GM19438 (cell line): ENCODE measurements around the gene TAS2R5.
"Not testable (repeated sequence)": the region's sequence is repeated elsewhere in the genome, so short reads cannot be mapped to it uniquely, and the experiment has no call there.

Experiments used
- ATAC-seq: cut with Tn5 transposase; IDR thresholded peaks from one replicate; pipeline ENCODE4 v1.9.1; 2021; ENCODE audit warnings: low read depth; ENCODE audit not compliant: unreplicated experiment

TAS2R5 gene, protein sequence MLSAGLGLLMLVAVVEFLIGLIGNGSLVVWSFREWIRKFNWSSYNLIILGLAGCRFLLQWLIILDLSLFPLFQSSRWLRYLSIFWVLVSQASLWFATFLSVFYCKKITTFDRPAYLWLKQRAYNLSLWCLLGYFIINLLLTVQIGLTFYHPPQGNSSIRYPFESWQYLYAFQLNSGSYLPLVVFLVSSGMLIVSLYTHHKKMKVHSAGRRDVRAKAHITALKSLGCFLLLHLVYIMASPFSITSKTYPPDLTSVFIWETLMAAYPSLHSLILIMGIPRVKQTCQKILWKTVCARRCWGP

GRCh38 chr7:141789917-141790316 is at the start of gene TAS2R5:
Gene TAS2R5 (plus strand): TSS chr7:141790217. CDS start chr7:141790362, 145 bp downstream.
- no peak for ATAC-seq

DNA sequence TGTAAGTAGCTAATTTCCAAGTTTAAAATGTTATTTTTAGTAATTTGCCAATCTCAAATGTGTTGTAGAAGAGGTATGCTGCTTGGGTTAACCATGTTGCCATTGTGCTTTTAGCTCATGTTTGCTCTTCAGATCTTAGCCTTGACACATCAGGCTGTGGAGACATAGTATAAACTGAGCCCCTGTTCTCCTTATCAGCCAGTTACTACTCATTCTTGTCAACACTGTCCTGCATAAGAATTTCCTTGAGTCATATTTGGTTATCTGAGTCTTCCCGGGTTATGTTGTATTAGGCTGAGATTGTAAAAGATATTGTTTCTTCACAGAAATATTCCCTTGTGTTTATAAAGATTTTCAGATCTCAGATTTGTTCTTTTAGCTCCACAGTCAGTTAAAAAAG is 47.8 kb upstream of the TAS2R5 start:
- ATAC-seq, result no peak

- ATAC-seq, result no peak
Observed at GRCh38 chr7:141744131-141744530, 45.9 kb upstream of the TAS2R5 start.

DNA sequence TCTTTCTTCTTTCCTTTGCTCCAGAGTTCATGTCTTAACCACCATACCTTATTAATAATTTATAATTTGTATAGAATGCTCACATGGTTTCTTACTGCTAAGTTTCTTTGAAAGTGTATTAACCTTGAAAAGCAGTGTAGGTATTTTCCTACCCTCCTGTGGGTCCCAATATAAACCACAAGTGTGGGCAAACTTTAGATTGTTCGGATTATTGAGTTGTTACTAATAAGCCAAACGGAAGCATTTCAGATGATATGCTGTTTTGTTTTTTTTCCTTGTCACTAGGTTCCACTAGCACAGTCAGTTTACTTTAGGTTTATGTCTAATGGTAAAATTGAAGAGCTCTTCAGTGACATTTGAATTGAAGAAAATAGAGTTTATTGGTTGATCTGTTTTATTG is 41.6 kb upstream of the TAS2R5 start:
- no peak for ATAC-seq

GRCh38 chr7:141751904-141752303 is 38.1 kb upstream of the TAS2R5 start:
- not testable (repeated sequence) for ATAC-seq

DNA sequence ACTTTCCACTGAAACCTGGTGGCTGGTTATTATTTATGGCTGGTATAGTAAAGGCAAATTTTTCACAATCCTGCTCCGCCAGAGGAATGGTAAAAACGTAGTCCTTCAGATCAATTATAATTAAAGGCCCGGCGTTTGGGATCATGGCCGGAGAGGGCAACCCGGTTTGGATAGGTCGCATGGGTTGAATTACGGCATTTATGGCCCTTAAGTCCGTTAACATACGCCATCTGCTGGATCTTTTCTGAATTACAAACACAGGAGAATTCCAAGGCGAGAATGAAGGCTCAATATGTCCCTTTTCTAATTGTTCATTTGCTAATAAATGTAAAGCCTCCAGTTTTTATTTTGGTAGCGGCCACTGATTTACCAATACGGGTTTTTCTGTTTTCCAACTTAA is 37.4 kb upstream of the TAS2R5 start:
- ATAC-seq, result no peak

DNA sequence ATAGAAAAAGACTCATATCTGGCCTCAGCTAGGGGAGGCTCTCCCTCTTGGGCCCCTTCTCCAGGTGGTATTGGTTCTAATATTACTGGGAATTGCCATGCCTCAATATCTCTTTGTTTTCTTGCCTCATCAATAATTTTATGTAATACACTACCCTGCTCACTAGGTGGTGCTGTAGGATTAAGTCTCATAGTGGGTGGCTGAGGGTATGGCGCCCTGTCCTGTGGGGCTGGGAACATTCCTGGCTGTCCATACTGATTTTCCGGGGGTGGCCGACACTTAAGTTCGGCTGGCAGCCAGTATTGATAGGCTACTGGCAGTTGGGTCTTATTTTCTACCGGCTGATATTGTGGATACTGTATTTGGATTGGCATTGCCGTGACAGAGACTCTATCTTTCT is 35.1 kb upstream of the TAS2R5 start:
- ATAC-seq, result no peak

DNA sequence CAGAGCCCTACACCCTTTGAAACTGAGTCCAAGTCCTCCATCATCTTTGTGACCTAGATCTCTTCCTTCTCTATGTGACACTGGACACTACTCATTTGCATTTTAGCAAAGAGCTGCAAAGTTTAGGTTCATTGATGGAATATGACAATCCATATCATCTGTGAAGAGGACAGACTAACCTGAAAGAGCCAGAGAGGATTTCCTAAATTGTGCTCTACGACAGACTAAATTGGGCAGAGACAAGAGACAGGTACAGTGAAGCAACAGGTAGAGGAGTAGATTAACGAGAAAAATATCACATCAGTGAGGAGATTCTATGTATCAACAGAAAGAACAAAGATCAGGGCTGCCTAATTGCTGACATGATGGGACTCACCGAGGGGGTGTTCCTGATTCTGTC is 26.2 kb upstream of the TAS2R5 start, which contains the start of gene TAS2R3:
Gene TAS2R3 (plus strand): TSS at position 301 of the 400 bp plus-strand sequence. CDS start 62 bp downstream, at position 363.
- no peak for ATAC-seq

DNA sequence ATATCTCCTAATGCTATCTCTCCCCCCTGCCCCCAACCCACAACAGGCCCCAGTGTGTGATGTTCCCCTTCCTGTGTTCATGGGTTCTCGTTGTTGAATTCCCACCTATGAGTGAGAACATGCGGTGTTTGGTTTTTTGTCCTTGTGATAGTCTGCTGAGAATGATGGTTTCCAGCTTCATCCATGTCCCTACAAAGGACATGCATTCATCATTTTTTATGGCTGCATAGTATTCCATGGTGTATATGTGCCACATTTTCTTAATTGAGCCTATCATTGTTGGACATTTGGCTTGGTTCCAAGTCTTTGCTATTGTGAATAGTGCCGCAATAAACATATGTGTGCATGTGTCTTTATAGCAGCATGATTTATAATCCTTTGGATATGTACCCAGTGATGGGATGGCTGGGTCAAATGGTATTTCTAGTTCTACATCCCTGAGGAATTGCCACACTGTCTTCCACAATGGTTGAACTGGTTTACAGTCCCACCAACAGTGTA is 19.9 kb upstream of the TAS2R5 start:
- ATAC-seq, result not testable (repeated sequence)

DNA sequence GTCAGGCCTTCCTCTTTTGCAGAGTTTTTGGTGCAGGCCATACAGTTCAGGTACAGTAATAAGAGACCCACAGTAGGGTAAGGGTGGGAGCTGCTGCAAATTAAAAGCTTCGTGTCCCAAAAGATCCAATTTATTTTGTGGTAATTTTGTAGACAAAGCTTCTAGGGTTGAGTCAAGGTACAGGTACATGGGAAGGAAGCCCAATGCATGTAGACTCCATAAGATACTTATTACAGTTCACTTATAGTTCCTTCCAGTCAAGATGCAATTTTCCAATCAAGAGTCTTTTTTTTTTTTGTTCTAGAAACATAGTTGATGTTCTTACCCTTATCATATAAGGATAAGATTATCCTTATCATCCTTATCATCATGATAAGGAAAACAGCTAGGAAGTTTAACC is 13.6 kb upstream of the TAS2R5 start, which contains the start of gene TAS2R4:
Gene TAS2R4 (plus strand): TSS at position 301 of the 400 bp plus-strand sequence. CDS start 1,815 bp downstream, outside the sequence.
- ATAC-seq, result no peak

GRCh38 chr7:141785706-141786552 is 4.1 kb upstream of the TAS2R5 start:
- ATAC-seq, result peak; percentile 78

DNA sequence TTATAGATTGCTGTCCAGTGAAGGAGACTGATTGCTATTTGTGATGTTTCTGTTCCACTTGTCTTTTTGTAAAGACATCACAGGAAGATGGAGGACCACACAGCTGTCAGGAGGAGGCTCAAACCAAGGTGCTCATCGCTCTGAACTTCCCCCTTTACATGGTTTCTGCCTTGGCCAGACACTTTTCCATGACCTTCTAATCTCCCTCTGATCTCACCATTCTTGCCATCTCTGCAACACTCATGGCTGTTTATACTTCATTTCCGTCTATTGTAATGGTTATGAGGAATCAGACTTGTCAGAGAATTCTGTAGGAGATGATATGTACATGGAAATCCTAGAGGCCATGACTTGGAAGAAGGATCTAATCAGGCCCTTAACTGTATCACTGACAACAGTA is 1.7 kb upstream of the TAS2R5 start:
- ATAC-seq, result no peak

GRCh38 chr7:141792526-141792925 is 2.5 kb downstream of the TAS2R5 start:
- no peak for ATAC-seq

- no peak for ATAC-seq
Observed at GRCh38 chr7:141820067-141820466, 30.1 kb downstream of the TAS2R5 start.

- not testable (repeated sequence) for ATAC-seq
Observed at GRCh38 chr7:141822432-141822831, 32.4 kb downstream of the TAS2R5 start.

- ATAC-seq, result no peak
Observed at GRCh38 chr7:141837683-141838082, 47.7 kb downstream of the TAS2R5 start.

DNA sequence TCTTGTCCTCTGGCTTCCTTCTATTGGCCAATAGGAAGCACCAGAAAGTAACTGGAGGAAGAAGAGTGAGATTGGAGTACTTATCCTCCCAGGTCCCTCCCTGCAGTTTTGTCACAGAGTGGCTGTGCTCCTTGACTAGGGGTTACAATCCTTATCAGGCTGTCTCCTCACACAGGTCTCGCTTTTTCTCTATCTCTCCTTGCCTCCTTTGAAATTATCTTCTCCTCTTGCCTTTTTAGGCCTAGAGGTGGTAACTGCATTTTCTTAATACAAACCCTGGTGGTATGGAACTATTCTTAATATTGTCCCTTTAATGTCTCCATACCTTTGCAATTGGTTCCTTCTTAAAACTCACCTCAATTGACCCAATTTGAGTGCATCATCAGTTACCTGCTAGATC is 48.6 kb downstream of the TAS2R5 start:
- no peak for ATAC-seq

DNA sequence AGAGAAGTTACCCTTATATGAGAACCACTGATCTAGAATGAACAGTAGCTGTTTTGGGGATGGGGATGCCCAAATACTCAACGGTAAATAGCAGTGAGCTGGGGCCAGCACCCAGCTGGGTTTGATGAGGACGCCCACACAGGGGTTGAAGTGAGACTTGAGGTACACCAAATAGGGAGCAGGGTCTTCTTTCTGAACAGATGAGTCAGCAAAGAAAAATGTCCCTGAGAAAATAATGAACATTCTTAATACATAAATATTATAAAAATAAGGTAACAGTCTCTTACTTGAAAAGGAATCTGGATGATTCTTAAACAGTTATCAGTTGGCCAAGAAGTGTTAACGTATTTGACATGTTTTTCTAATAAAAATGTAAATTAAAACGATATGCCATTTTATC is 49.2 kb downstream of the TAS2R5 start:
- ATAC-seq, result no peak

DNA sequence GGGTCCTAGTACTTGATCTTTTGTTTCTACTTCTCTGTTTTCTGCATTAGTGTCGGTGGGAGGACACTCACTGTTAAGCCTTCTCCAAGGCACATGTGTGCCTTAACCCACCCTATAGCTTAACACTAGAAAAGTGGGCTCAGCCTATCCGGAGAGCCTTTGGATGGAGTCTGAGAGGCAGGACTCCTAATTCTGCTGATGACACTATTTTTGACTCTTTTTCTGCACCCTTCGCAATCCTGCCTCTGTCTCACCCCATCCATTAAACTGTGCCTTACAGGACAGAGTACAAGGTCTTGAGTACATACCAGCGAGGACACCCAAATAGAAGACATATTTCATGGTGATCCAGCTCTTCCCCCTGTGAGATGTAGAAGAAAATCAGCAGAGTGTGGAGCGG is 50.7 kb downstream of the TAS2R5 start:
- ATAC-seq, result no peak
